Measurements from ENCODE around the gene MYL5. TPM values are rescaled to one million over a fixed set of nuclear protein-coding genes. Genes with fewer than 3 reads are reported as not detected.

Gene MYL5
- polyA plus RNA-seq, 2 of the 4 experiments (the other 2 are of a cell fraction) = 8.0 to 8.3 TPM

GRCh38 chr4:624705-625590 lies 49.4 kb upstream of the MYL5 start, which contains the start of gene PDE6B:
PDE6B (plus strand) TSS chr4:625573; CDS start chr4:625627, 54 bp downstream.
- H3K4me3 ChIP-seq = no peak within 1 kb of the TSS
- FAIRE-seq = no peak
- ChIA-PET POLR2A (no interaction called here), CTCF (interaction anchor here (0.9 kb wide), 1 partner anchor 20 kb away, joined by 3 read pairs; no protein-coding TSS in a partner anchor)
- H3K27ac ChIP-seq = no peak within 1 kb of the TSS
- TF ChIP-seq POLR2AphosphoS2 (conservative IDR thresholded peaks at IDR 0.05; ENCODE audit: low read length) = no peak
- TF ChIP-seq ESRRA (IDR thresholded peaks at IDR 0.05; ENCODE audit: borderline replicate concordance, low read length) = no peak
- no peak for TF ChIP-seq CHD4 (IDR thresholded peaks at IDR 0.05; ENCODE audit: borderline replicate concordance)
- TF ChIP-seq RFX5 (IDR thresholded peaks at IDR 0.05) = no peak
- no peak for TF ChIP-seq JUN (IDR thresholded peaks at IDR 0.05)
- no peak for TF ChIP-seq ZSCAN20 (CRISPR knock-in tag; IDR thresholded peaks at IDR 0.05)
- TF ChIP-seq FOSL2 (IDR thresholded peaks at IDR 0.05) = no peak
- TF ChIP-seq FOSL2 (CRISPR knock-in tag; IDR thresholded peaks at IDR 0.05) = no peak
- TF ChIP-seq RNF2 (IDR thresholded peaks at IDR 0.05; ENCODE audit: borderline replicate concordance, low read depth) = no peak
- TF ChIP-seq RARB (CRISPR knock-in tag; IDR thresholded peaks at IDR 0.05) = no peak
- TF ChIP-seq BHLHE40 (IDR thresholded peaks at IDR 0.05; ENCODE audit: low read depth, low read length) = no peak
- no peak for TF ChIP-seq CBX8 (IDR thresholded peaks at IDR 0.05)
- TF ChIP-seq TFCP2L1 (CRISPR knock-in tag; IDR thresholded peaks at IDR 0.05) = no peak
- TF ChIP-seq HOXB5 (CRISPR knock-in tag; IDR thresholded peaks at IDR 0.05) = no peak
- TF ChIP-seq E2F6 (IDR thresholded peaks at IDR 0.05; ENCODE audit: borderline replicate concordance, low read depth) = no peak
- TF ChIP-seq MYC (IDR thresholded peaks at IDR 0.05; ENCODE audit: borderline replicate concordance, low read length) = no peak
- no peak for TF ChIP-seq SMC3 (IDR thresholded peaks at IDR 0.05)
- no peak for TF ChIP-seq HEYL (CRISPR knock-in tag; IDR thresholded peaks at IDR 0.05)
- no peak within 1 kb of the TSS for H3K4me2 ChIP-seq
- 45% methylated on average over 11 of the region's 21 CpGs for WGBS (ENCODE audit: missing lambda C conversion rate)
- ATAC-seq = no peak
- H3K9me3 ChIP-seq = no peaks in the 10 kb centered on the region
- no peaks in the 10 kb centered on the region for H3K4me1 ChIP-seq
- no peak for DNase-seq (ENCODE audit: low read depth in 1 of 2, low spot score in 1 of 2)

GRCh38 chr4:625631-626161 lies 48.6 kb upstream of the MYL5 start:
- TF ChIP-seq PHF8 (IDR thresholded peaks at IDR 0.05; ENCODE audit: borderline replicate concordance, low read depth) = no peak
- no peak for TF ChIP-seq FOXS1 (CRISPR knock-in tag; IDR thresholded peaks at IDR 0.05)
- no peak for TF ChIP-seq CHD2 (IDR thresholded peaks at IDR 0.05; ENCODE audit: low read length, partially characterized antibody)
- no peak for TF ChIP-seq FOSB (CRISPR knock-in tag; IDR thresholded peaks at IDR 0.05)
- TF ChIP-seq MYC (IDR thresholded peaks at IDR 0.05; ENCODE audit: borderline replicate concordance, low read length) = no peak
- no peak for TF ChIP-seq ESRRA (IDR thresholded peaks at IDR 0.05; ENCODE audit: borderline replicate concordance, low read length)
- TF ChIP-seq CHD4 (IDR thresholded peaks at IDR 0.05; ENCODE audit: borderline replicate concordance) = no peak
- no peak for TF ChIP-seq HOXA7 (CRISPR knock-in tag; IDR thresholded peaks at IDR 0.05)
- TF ChIP-seq NPAS2 (CRISPR knock-in tag; IDR thresholded peaks at IDR 0.05; ENCODE audit: borderline replicate concordance) = no peak
- TF ChIP-seq HMGXB4 (CRISPR knock-in tag; IDR thresholded peaks at IDR 0.05; ENCODE audit: borderline replicate concordance) = no peak
- no peak for TF ChIP-seq ZFP36 (IDR thresholded peaks at IDR 0.05; ENCODE audit: borderline replicate concordance, partially characterized antibody)
- no peak for TF ChIP-seq ZSCAN20 (CRISPR knock-in tag; IDR thresholded peaks at IDR 0.05)
- no peak for TF ChIP-seq RARB (CRISPR knock-in tag; IDR thresholded peaks at IDR 0.05)
- TF ChIP-seq HDAC2 (IDR thresholded peaks at IDR 0.05) = no peak
- no peak for TF ChIP-seq USF2 (IDR thresholded peaks at IDR 0.05)
- POLR2A ChIA-PET = no interaction called here
- no peak for DNase-seq (ENCODE audit: low read depth in 1 of 2, low spot score in 1 of 2)
- Histone ChIP-seq H3K4me3 (no peak overlapping the region), H3K4me1 (no peaks in the 10 kb centered on the region), H3K9me3 (no peaks in the 10 kb centered on the region), H3K27ac (no peak overlapping the region), H3K4me2 (no peak overlapping the region)
- CTCF ChIA-PET = no interaction called here
- no peak for FAIRE-seq
- no peak for ATAC-seq
- WGBS (ENCODE audit: missing lambda C conversion rate) = 78% methylated on average over 8 of the region's 39 CpGs
